Vagina (tissue), 2 donors: ENCODE results near the gene NDUFB10.

Source experiments
- CTCF ChIP-seq, 3 experiments: fragments of 450-650 bp in 2 of 3; fragments of 200-600 bp in 1 of 3; sonication (generic) in 1 of 3; IDR thresholded peaks; one replicate each; pipeline ENCODE4 v1.5.1; 2017 to 2019; ENCODE audit warnings: antibody characterized with exemption in 3 of 3, mild to moderate bottlenecking in 2 of 3, moderate library complexity in 2 of 3
- POLR2A ChIP-seq, 2 donors: fragments of 450-650 bp; IDR thresholded peaks; one replicate each; pipeline ENCODE4 v1.6.1; 2017; ENCODE audit warnings: antibody characterized with exemption in 2 of 2, mild to moderate bottlenecking in 2 of 2, moderate library complexity in 2 of 2
- POLR2AphosphoS5 ChIP-seq, 2 donors: sonication (generic); formaldehyde crosslinking; IDR thresholded peaks; one replicate each; pipeline ENCODE4 v1.9.0; 2017; ENCODE audit warnings: antibody characterized with exemption in 2 of 2, mild to moderate bottlenecking in 2 of 2, low read depth in 1 of 2; ENCODE audit not compliant: insufficient read depth in 1 of 2

GRCh38 chr16:2003231-2003826, 44.0 kb downstream of the NDUFB10 start:
- TF ChIP-seq POLR2A (IDR thresholded peaks at IDR 0.05) (no peak), CTCF (IDR thresholded peaks at IDR 0.05) (no peak), POLR2AphosphoS5 (IDR thresholded peaks at IDR 0.05; ENCODE audit: insufficient read depth in 1 of 2, low read depth in 1 of 2) (no peak)
